Activated CD4-positive, alpha-beta T cell treated with anti-CD3 and anti-CD28 coated beads, Interleukin-2, amount 50 U/mL, for 48 hours (primary cell): ENCODE measurements around the gene ABCA8.

Source experiments
- DNase-seq, 2 experiments: peaks; one replicate each; pipeline ENCODE4 v3.0.0-alpha.2; 2020

Gene ABCA8

GRCh38 chr17:68941761-68942160, 13.4 kb downstream of the ABCA8 start:
- DNase-seq, result no peak

GRCh38 chr17:68939195-68939594, 16.0 kb downstream of the ABCA8 start:
- DNase-seq, result no peak

GRCh38 chr17:68937890-68938514, 17.2 kb downstream of the ABCA8 start:
- no peak for DNase-seq

- DNase-seq, result no peak
Measured at GRCh38 chr17:68927516-68927915, 27.7 kb downstream of the ABCA8 start.

DNA sequence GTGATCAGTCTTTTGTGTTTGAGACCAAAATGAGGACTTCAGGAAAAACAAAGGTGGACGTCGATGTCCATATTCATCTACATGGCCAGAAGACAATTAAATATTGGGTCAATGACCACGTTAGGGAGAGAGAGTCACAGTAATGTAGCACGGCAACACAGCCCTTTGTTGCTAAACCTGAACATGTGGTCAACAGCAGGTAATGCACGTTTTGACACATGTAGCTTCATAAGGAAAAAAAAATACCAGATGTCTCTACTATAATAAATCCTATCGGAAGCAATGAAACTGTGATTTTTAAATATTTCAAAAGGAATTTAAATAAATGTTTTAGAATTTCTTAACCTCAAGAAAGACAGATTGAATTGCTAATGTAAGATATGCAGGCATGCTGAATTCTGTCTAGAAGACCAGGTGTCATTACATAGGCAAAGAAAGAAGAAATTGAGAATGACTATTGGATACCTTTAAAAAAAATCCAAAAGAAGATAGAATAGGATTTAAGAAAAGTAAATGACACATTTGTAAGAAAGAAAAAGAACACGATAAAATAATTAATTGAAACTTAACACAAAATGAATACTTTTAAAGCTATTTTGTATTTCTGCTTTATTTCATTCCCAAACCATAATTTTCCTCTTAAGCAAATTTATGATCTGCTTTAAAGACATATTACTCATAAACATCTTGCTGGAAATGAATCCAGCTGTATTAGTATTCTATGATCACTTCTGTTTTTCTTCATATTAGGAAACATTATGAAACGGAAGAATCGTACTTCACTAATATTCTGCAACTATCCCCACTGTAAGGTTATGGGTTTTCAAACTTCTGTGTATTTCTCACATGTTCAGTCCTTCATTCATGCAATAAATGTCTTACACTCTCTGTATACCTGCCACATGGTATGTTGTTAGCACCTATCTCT, 30.1 kb downstream of the ABCA8 start:
- no peak for DNase-seq

GRCh38 chr17:68910789-68911431, 44.3 kb downstream of the ABCA8 start:
- no peak for DNase-seq

- DNase-seq, result no peak
Measured at GRCh38 chr17:68910251-68910705, 44.9 kb downstream of the ABCA8 start.

DNA sequence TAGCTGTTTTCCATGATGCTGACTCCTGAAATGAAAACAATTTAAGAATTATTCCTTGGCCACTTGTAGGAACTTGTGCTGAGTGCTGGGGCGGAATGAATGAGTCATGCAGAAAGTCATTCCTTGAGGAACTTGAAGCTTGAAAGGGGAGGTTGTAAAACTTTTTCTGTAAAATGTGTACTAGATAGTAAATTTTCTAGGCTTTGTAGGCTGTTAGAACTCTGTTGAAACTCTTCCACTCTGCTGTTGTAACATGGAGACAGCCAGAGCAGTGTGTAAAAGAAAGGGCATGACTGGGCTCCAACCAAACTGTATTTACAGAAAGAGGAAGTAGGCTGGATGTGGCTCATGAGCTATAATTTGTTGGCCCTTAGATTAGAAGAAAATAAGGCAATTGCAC, 46.1 kb downstream of the ABCA8 start:
- no peak for DNase-seq

DNA sequence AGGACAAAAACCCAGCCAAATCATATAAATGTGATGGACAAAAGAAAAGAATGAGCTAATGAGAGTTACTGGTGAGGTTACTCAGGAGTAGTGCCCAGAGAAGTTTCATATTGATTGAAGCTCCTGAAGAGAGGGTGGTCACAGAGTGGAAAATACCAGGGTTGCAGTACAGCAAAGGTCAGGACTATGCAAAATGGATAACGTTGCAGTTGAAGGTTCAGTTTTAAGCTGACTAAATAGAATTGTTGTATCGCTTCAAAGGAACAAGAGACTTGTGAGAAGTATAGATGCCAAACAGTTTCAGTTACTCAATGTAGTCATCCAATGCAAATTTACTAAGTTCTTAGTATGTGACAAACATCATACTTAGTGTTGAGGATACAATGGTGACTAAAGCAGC, 47.1 kb downstream of the ABCA8 start:
- no peak for DNase-seq

GRCh38 chr17:68906638-68907037, 48.6 kb downstream of the ABCA8 start:
- no peak for DNase-seq

- DNase-seq, result no peak
Measured at GRCh38 chr17:68903286-68903685, 51.9 kb downstream of the ABCA8 start.

GRCh38 chr17:68897557-68897956, 57.6 kb downstream of the ABCA8 start:
- no peak for DNase-seq

- DNase-seq, result no peak
Measured at GRCh38 chr17:68892658-68893057, 62.5 kb downstream of the ABCA8 start.

DNA sequence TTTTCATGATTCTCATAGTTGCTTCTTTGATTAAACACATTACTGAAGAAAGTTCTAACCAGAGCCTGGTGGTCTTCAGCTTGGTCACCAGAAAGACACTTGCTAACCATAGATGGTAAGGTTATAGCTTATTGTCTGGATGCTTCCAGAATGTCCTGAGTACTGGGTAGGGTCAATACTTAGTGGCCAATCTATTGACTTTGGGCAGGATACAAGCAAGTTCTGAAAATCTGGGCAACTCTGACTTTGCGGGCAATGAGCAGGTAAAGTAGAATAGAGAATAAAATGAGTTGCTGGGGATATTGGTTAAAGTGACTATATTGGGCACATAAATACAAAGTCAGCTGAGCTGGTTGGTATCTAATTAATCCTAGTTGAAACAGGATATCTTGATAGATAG, 63.0 kb downstream of the ABCA8 start:
- DNase-seq, result no peak

DNA sequence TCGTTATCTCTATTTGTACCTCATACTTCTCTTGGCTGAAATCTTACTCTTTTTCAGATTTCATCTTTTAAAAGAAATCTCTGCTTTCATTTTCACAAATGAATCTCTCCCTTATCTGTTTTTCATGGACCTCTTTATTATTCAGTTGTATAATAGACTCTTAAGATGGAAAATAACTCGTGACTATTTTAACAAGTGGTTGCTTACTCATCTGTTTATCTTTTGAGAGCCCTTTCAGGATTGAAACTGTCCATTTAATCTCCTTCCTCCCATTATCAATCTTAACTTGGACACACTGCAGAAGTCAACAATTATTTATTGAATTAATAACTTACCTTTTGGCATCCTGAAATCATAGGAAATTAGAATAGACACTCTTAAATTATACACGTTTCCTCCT, 68.8 kb downstream of the ABCA8 start:
- DNase-seq, result no peak

- no peak for DNase-seq
Measured at GRCh38 chr17:68884888-68885287, 70.3 kb downstream of the ABCA8 start.

DNA sequence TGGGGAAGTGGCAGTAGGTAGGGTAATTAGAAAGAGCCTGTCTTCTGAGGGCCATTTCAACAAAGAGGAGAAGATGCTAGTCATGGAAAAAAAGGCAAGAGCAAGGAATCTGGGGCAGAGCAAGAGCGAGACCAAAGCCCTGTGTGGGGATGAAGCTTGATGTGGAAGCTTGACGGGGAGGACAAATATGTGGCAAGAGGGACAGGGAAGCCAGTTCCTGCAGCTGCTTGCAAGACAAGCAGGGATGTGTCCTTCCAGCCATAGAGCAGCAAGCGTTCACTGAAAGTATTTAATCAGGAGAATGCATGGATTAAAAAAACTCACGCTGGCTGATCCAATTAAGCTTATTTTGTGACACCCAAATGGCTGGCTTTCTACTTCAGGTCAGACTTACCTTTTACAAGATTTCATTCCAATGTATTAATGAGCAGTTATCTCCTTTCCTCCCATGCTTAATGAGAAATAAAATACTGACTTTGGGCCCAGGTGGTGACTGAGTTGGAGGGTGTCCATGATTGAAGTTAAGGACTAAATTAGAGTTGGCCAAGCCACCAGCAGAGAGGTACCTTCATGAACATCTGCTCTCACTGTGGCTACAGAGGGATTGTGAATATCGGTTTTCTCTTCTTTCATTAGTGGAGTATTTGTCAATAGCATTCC, 76.8 kb downstream of the ABCA8 start:
- no peak for DNase-seq

- no peak for DNase-seq
Measured at GRCh38 chr17:68871447-68871846, 83.7 kb downstream of the ABCA8 start.

- DNase-seq, result no peak
Measured at GRCh38 chr17:68870976-68871375, 84.2 kb downstream of the ABCA8 start.

- DNase-seq, result no peak
Measured at GRCh38 chr17:68870161-68870826, 84.9 kb downstream of the ABCA8 start.

- DNase-seq, result no peak
Measured at GRCh38 chr17:68868708-68869107, 86.5 kb downstream of the ABCA8 start.

DNA sequence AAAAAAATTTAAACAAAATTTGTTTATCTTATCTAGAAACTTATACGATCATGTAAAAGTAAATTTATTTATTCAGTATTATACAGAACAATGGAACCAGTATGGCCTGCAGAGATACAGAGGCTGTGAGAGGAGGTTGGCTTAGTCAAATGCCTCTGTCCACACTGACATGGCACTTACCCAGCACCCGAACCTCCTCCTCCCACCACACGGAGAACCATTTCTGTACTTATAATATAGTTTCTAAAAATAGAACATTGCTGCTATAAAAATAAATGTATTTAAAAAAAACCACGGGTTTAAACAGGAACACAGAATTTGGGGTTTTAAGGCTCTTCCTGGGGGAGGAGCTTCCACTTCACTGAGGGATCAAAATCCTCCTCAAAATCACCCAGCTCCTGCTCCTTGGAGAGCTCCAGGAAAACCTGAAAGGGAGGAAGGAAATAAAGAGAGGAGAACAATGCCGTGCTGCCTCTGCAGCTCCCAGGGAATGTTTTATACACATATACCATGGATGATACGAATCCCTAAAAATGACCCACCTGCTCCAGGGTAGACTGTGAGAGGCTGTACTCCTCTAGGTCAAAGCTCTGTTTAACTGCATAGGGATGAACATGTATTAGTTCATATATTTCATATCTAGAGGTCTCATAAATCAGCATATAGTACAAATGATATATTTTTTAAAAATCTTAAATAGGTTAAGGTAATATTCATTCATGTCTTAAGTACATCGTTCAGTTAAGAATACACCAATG, 87.3 kb downstream of the ABCA8 start:
- no peak for DNase-seq
